GM12878 (cell line): ENCODE results near the gene USO1.
"Not testable (repeated sequence)": the region's sequence is repeated elsewhere in the genome, so short reads cannot be mapped to it uniquely, and the experiment has no call there.

Source experiments
- CTCF ChIP-seq, 3 experiments: IDR thresholded peaks in 2 of 3; conservative IDR thresholded peaks in 1 of 3; 2 replicates each; pipeline ENCODE4 v1.5.1; 2011; ENCODE audit warnings: low read depth in 3 of 3, low read length in 3 of 3, mild to moderate bottlenecking in 3 of 3, control low read depth in 2 of 3, moderate library complexity in 2 of 3, inconsistent platforms in 1 of 3, mixed read lengths in 1 of 3; ENCODE audit not compliant: control insufficient read depth in 2 of 3, insufficient read depth in 1 of 3; ENCODE audit errors: extremely low read depth in 1 of 3
- POLR2A ChIP-seq: IDR thresholded peaks from 2 replicates; pipeline ENCODE4 v1.6.1; 2011; ENCODE audit warnings: low read depth, mild to moderate bottlenecking, low read length
- REST ChIP-seq: IDR thresholded peaks from 2 replicates; pipeline ENCODE4 v1.6.1; 2012; ENCODE audit warnings: mild to moderate bottlenecking, low read depth, low read length
- TAF1 ChIP-seq: IDR thresholded peaks from 2 replicates; pipeline ENCODE4 v1.6.1; 2011; ENCODE audit warnings: mild to moderate bottlenecking, low read depth, low read length, borderline replicate concordance

GRCh38 chr4:75716054-75716453, 8.3 kb upstream of the USO1 start:
- TF ChIP-seq TAF1; CTCF (IDR thresholded peaks at IDR 0.05 in 2 of 3, conservative IDR thresholded peaks at IDR 0.05 in 1 of 3; ENCODE audit: control insufficient read depth in 2 of 3, extremely low read depth in 1 of 3, insufficient read depth in 1 of 3, low read depth in 3 of 3, low read length in 3 of 3); REST; POLR2A: not testable (repeated sequence)
